HG03439 (cell line): ENCODE results near the gene PDLIM4.

Experiments
- ATAC-seq: cut with Tn5 transposase; IDR thresholded peaks from one replicate; pipeline ENCODE4 v1.9.1; 2021; ENCODE audit warnings: mild to moderate bottlenecking, moderate library complexity; ENCODE audit not compliant: unreplicated experiment

PDLIM4 gene

DNA sequence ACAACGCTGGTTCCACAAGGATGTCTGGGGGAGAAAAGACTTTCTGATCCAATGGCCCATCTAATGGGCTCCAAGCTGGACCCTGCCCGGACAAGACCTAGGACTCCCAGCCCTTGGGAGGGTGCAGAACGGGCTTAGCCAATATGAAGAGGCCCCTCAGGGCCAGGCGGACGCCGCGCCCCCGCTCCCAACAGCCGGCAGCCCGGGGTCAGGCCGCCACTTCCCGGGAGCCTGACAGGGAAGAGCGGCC lies 30.3 kb upstream of the PDLIM4 start:
- ATAC-seq = no peak

DNA sequence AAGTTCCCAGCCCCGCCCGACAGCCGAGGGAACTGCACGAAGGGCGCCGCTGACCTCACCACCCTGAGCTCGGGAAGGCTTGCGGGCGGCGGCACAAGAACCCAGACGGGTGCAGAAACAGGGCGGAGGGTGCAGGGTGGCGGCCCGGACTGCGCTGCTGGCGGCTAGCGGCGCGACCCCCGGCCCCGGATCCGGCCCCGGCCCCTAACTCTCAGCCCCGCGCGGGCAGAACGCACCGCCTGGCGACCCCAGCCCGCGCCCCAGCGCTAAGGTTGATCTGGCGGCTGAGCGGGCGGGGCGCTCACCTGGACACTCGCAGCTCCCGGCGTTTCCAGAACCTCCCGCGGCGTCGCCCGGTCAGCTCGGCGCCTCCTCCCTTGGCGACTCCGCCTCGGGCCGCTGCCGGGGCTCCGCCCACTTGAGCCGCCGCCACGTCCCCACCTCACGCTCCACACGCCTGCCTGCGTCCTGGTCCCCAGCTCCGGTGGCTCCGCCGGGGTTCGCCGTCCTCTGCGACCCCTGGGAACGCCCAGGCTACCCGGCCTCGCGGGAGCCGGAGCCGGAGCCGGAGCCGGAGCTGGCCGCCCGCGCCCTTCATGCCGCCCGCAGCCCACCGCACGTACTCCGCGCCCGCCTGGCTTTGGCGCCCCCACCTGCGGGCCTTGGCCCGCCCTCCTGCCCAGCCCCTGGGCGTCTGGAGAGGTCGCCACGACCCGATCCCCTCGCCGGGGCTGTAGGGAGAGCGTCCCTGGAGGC lies 29.8 kb upstream of the PDLIM4 start, which contains the start of gene P4HA2:
TSS of gene P4HA2 (minus strand) at position 369 of the 756 bp plus-strand sequence. CDS start 9,227 bp downstream, outside the sequence.
- peak; percentile 87 for ATAC-seq

DNA sequence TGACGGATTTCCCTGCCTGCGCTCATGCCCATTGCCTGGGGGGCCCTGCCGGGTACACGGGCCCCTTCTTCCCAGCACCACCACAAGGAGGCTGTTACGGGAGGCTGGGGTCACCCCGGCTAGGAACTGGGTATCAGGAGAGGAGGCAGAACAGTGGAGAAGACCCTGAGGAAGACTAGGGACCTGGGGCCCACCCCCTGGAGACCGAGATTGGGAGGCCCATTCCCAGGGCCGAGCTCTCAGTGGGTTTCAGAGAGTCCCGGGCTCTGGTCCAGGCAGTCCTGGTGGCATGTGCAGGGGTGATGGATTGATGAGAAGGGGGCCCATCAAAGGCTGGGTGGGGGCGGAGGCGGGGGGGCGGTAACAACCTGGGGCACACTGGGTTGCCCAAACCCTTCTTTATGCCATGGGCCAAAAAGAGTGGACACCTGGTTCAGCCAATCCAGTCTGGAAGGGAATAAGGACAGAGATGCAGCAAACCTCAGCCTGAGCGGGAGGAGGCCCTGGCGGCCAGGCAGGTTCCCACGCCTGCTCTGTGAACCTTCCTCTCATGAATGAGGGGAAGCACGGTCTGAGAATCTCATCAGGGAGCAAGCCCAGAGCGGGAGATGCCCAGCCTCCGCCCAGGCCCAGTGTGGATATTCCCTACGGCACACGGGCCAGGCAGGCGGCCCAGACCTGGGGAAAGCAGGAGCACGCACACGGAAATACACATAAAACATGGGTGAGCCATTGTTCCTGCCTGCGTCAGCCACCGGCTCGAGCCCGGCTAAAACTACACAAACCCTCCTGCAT lies 29.1 kb upstream of the PDLIM4 start:
- ATAC-seq = no peak

GRCh38 chr5:132229236-132229635 lies 28.3 kb upstream of the PDLIM4 start:
- ATAC-seq = no peak

DNA sequence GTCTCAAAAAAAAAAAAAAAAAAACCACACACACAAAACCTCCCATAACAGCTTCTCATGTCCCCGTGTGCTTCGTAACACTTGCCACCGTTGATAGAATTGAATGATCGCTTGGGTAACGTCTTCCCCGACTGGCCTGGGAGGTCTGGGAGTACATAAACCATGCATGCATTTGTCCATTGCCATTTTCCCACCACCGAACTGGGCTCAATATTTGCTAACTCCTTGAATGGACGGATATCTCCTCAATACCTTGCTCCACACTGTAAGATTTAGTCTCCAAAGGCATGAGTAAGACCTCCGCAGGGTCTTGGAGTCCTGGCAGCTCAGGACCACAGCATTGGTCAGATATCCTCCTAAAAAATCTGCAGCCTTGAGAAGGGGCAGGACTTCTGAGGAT lies 26.6 kb upstream of the PDLIM4 start:
- no peak for ATAC-seq

DNA sequence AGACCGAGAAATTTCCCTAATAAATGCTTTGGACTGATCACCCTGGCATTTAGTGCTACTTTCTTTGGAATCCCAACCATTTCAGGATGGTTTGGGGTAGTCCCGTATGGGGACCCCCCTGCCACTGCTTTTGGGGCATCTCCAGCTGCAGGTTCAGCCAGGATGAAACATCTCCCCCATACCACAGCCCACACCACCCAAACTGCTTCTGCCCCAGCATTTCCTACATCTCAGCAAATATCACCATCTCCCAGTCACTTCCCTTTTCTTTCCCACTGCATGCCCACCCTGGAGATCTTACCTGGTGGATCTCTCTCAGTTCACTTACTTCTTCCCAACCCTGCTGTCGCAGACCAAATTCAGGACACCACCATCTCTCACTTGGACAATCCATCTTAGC lies 25.0 kb upstream of the PDLIM4 start:
- no peak for ATAC-seq

DNA sequence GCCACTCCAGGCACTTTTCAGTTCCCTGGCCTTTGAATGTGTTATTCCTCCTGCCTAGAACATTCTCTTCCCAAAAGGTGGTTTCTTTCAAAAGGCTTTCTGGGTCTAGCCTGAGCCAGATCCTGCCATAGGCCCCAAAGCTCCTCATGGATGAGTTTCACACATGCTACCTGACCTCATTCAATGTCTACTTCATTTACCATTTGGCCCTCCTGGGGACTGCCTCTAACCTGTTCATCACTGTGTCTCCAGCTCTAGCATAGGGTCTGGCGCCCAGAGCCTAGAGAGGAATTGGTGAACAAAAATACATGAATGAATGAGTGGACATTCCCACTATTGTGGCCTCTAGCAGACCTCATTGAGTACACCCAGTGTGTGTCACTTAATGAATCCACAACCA lies 24.4 kb upstream of the PDLIM4 start:
- no peak for ATAC-seq

- ATAC-seq = no peak
Measured at GRCh38 chr5:132233811-132234683, 23.4 kb upstream of the PDLIM4 start.

DNA sequence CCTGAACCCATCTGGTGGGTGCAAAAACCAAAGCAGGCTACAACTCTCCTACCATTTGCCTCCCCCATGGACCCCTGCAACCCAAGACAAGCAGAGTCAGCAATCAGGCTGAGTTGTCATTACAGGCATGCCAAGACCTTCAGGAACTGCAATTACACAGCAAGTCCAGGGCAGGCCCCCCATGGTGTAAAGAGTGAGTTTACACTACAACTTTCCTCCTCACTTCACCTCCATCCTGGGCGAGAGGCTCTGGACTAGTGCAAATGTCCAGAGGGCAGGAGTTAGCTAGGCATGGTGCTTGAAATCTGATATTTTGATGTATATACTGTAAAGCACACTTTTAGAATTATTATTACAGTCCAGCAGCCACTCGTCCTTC lies 22.8 kb upstream of the PDLIM4 start:
- ATAC-seq = no peak

- ATAC-seq = no peak
Measured at GRCh38 chr5:132235340-132235739, 22.2 kb upstream of the PDLIM4 start.

- ATAC-seq = no peak
Measured at GRCh38 chr5:132237141-132237540, 20.4 kb upstream of the PDLIM4 start.

DNA sequence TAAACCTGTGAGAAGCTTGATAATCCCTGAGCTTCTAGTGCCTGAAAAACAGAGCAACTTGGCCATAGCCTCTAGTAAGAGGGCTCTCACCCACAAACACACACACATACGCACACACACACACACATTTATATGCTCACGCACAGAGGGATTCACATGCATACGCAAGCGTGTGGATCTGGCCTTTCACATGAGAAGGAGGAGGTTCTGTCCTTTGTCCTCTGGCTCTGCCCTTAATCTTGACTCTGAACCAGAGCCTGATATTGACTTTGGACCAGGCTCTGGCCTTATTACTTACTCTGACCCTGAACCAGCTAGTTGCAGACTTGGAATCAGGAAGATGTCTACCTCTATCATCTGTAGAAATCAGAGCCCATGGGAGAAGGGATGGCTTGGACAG lies 19.8 kb upstream of the PDLIM4 start:
- ATAC-seq = no peak

- ATAC-seq = peak; percentile 81
Measured at GRCh38 chr5:132238169-132238744, 19.2 kb upstream of the PDLIM4 start.

GRCh38 chr5:132238901-132239500 lies 18.5 kb upstream of the PDLIM4 start:
- ATAC-seq = no peak

- ATAC-seq = no peak
Measured at GRCh38 chr5:132239776-132240175, 17.7 kb upstream of the PDLIM4 start.

DNA sequence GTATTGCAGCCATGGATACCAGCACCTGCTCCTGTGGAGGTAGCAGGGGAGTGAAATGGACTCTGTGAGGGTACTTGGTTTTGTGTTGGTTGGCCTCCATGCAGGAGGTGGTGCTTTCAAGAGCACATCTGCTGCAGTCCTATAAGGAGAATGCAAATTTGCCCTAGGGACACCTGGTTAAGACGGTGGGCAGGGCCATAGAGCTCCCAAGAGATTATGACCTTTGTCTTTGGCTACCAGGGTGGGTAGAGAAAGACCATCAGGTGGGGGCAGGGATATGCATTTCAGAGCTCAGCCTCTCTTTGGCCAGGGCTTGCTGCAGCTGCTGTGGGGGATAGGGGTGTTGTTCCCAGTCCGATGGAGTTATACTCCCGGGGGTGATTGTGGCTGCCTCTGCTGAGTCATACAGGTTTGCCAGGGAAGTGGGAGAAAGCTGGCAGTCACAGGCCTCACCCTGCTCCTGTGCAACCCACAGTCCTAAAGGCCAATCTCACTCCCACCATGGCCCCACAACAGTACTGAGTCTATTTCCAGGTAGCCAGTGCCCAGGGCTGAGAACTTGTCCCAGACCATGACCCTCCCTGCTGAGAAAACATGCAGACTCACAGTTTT lies 14.0 kb upstream of the PDLIM4 start:
- ATAC-seq = no peak

DNA sequence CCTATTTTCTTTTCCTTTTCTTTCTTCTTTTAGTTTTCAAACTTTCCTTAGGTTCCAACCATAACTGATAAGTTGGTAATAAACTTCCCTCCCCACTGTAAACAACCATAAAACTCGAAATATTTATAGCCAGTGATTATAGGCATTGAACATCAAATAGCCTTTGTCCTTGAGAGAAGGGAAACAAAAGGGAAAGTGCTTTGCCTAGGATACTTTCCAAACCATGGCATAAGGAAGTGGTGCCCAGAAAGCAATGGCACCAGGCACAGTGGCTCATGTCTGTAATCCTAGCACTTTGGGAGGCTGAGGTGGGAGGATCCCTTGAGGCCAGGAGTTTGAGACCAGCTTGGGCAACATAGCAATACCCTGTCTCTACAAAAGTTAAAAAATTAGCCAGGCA lies 11.9 kb upstream of the PDLIM4 start:
- no peak for ATAC-seq

- no peak for ATAC-seq
Measured at GRCh38 chr5:132246806-132247205, 10.7 kb upstream of the PDLIM4 start.

DNA sequence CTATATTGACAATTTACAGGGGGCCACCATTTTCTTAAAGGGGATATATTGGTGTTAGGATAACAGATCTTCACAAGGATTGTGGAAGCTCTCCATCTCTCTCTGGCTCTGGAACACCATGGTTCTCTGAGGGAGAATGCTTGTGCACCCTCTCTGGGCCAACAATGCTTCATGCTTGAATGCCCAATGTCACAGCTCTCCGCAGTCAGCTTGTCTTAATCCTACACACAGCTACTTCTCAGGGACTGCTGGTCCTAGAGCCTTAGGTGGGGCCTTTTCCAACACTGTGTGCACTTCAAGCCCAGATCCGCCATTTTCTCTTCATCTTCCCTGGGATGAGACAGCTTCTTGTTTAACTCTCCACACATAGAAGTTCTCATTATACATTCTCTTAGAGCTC lies 6.9 kb upstream of the PDLIM4 start:
- ATAC-seq = no peak

DNA sequence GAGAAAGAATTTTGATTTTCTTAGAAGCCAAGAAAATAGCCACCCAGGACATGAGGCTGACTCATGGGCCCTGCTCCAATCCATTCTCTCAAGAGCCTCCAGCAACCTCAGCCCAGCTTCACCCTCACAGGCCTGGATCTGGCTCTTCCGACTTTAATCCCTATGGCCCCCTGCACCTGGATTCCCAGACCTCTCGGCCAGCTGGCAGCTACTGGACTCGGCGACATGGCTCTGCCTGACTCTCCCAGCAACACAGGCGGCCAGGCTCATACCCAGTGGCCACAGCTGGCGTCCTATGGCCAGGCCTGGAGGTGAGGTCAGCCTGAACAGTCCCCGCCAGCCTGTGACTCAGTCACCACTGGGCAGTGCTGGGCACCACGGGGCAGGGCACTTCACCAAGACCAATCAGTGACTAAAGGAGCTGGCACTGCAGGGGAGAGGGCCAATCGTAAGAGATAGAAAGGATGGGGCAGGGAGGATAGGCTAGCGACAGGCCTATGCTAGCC lies 6.2 kb upstream of the PDLIM4 start:
- no peak for ATAC-seq
